IPS-15b (cell line): ENCODE measurements around the gene HPSE2.
"Not testable (repeated sequence)": the region's sequence is repeated elsewhere in the genome, so short reads cannot be mapped to it uniquely, and the experiment has no call there.

ENCODE experiments used
- H3K27me3 ChIP-seq: one replicate; pipeline ENCODE4 v1.6.1; 2013; ENCODE audit warnings: low read length; ENCODE audit not compliant: control insufficient read depth, insufficient read depth
- H3K36me3 ChIP-seq: one replicate; pipeline ENCODE4 v1.6.1; 2013; ENCODE audit warnings: low read length; ENCODE audit not compliant: control insufficient read depth, insufficient read depth
- H3K4me1 ChIP-seq: one replicate; pipeline ENCODE4 v1.6.1; 2013; ENCODE audit warnings: mild to moderate bottlenecking, low read length; ENCODE audit not compliant: control insufficient read depth, insufficient read depth
- H3K4me3 ChIP-seq: one replicate; pipeline ENCODE4 v1.5.1; 2013; ENCODE audit warnings: low read depth, low read length
- H3K9ac ChIP-seq: one replicate; pipeline ENCODE4 v1.6.1; 2013; ENCODE audit warnings: low read depth, mild to moderate bottlenecking, low read length
- H3K9me3 ChIP-seq: one replicate; pipeline ENCODE4 v1.6.1; 2013; ENCODE audit warnings: mild to moderate bottlenecking, low read length; ENCODE audit not compliant: control insufficient read depth, insufficient read depth

The HPSE2 gene

GRCh38 chr10:98910546-98910945 is 325.1 kb downstream of the HPSE2 start:
- Histone ChIP-seq H3K9ac (no peak overlapping the region), H3K36me3 (no peaks in the 10 kb centered on the region), H3K4me1 (no peaks in the 10 kb centered on the region), H3K9me3 (no peaks in the 10 kb centered on the region), H3K4me3 (no peak overlapping the region), H3K27me3 (no peaks in the 10 kb centered on the region)

GRCh38 chr10:98910048-98910447 is 325.6 kb downstream of the HPSE2 start:
- H3K9ac ChIP-seq: no peak overlapping the region

GRCh38 chr10:98908868-98909267 is 326.8 kb downstream of the HPSE2 start:
- Histone ChIP-seq H3K9ac (no peak overlapping the region), H3K4me1 (no peaks in the 10 kb centered on the region), H3K27me3 (no peaks in the 10 kb centered on the region), H3K9me3 (no peaks in the 10 kb centered on the region), H3K36me3 (no peaks in the 10 kb centered on the region), H3K4me3 (no peak overlapping the region)

More at GRCh38 chr10:98910048-98910447, 325.6 kb downstream of the HPSE2 start:
- no peaks in the 10 kb centered on the region for H3K9me3 ChIP-seq
- H3K36me3 ChIP-seq: no peaks in the 10 kb centered on the region
- H3K4me1 ChIP-seq: no peaks in the 10 kb centered on the region
- no peak overlapping the region for H3K4me3 ChIP-seq
- H3K27me3 ChIP-seq: no peaks in the 10 kb centered on the region

GRCh38 chr10:98908247-98908646 is 327.4 kb downstream of the HPSE2 start:
- H3K36me3 ChIP-seq, H3K9me3 ChIP-seq, H3K9ac ChIP-seq, H3K4me3 ChIP-seq, H3K27me3 ChIP-seq, H3K4me1 ChIP-seq: not testable (repeated sequence)

GRCh38 chr10:98901441-98902110 is 334.1 kb downstream of the HPSE2 start:
- no peaks in the 10 kb centered on the region for H3K36me3 ChIP-seq
- no peak overlapping the region for H3K9ac ChIP-seq
- H3K27me3 ChIP-seq: no peaks in the 10 kb centered on the region
- no peak overlapping the region for H3K4me3 ChIP-seq
- H3K9me3 ChIP-seq: no peaks in the 10 kb centered on the region
- no peaks in the 10 kb centered on the region for H3K4me1 ChIP-seq

GRCh38 chr10:98899018-98899417 is 336.6 kb downstream of the HPSE2 start:
- no peak overlapping the region for H3K9ac ChIP-seq
- H3K27me3 ChIP-seq: no peaks in the 10 kb centered on the region
- H3K36me3 ChIP-seq: no peaks in the 10 kb centered on the region
- H3K4me1 ChIP-seq: no peaks in the 10 kb centered on the region
- no peaks in the 10 kb centered on the region for H3K9me3 ChIP-seq
- no peak overlapping the region for H3K4me3 ChIP-seq

GRCh38 chr10:98892523-98892922 is 343.1 kb downstream of the HPSE2 start:
- H3K4me1 ChIP-seq: no peaks in the 10 kb centered on the region
- H3K36me3 ChIP-seq: no peaks in the 10 kb centered on the region
- H3K9ac ChIP-seq: no peak overlapping the region
- H3K27me3 ChIP-seq: no peaks in the 10 kb centered on the region
- no peaks in the 10 kb centered on the region for H3K9me3 ChIP-seq
- H3K4me3 ChIP-seq: no peak overlapping the region

- Histone ChIP-seq H3K36me3 (no peaks in the 10 kb centered on the region), H3K4me3 (no peak overlapping the region), H3K27me3 (no peaks in the 10 kb centered on the region), H3K9me3 (no peaks in the 10 kb centered on the region), H3K4me1 (no peaks in the 10 kb centered on the region), H3K9ac (no peak overlapping the region)
These were observed 349.0 kb downstream of the HPSE2 start for GRCh38 chr10:98886686-98887085.

GRCh38 chr10:98885378-98885777 is 350.3 kb downstream of the HPSE2 start:
- Histone ChIP-seq H3K9ac (no peak overlapping the region), H3K36me3 (no peaks in the 10 kb centered on the region), H3K9me3 (no peaks in the 10 kb centered on the region), H3K4me1 (no peaks in the 10 kb centered on the region), H3K4me3 (no peak overlapping the region), H3K27me3 (no peaks in the 10 kb centered on the region)

GRCh38 chr10:98881789-98882188 is 353.9 kb downstream of the HPSE2 start:
- H3K4me1 ChIP-seq: no peaks in the 10 kb centered on the region
- no peaks in the 10 kb centered on the region for H3K27me3 ChIP-seq
- no peaks in the 10 kb centered on the region for H3K36me3 ChIP-seq
- no peak overlapping the region for H3K9ac ChIP-seq
- H3K4me3 ChIP-seq: no peak overlapping the region
- no peaks in the 10 kb centered on the region for H3K9me3 ChIP-seq

GRCh38 chr10:98880971-98881370 is 354.7 kb downstream of the HPSE2 start:
- Histone ChIP-seq H3K9me3 (no peaks in the 10 kb centered on the region), H3K4me1 (no peaks in the 10 kb centered on the region), H3K36me3 (no peaks in the 10 kb centered on the region), H3K4me3 (no peak overlapping the region), H3K9ac (no peak overlapping the region), H3K27me3 (no peaks in the 10 kb centered on the region)

GRCh38 chr10:98878921-98879320 is 356.7 kb downstream of the HPSE2 start:
- Histone ChIP-seq H3K27me3 (no peaks in the 10 kb centered on the region), H3K9me3 (no peaks in the 10 kb centered on the region), H3K36me3 (no peaks in the 10 kb centered on the region), H3K9ac (no peak overlapping the region), H3K4me3 (no peak overlapping the region), H3K4me1 (no peaks in the 10 kb centered on the region)
